ENCODE results near the gene AUTS2.

Gene AUTS2

GRCh38 chr7:69661342-69661741, 63.1 kb downstream of the AUTS2 start:
- no peak for DNase-seq

GRCh38 chr7:69663911-69664832, 65.9 kb downstream of the AUTS2 start:
- no peak for DNase-seq

- DNase-seq = no peak
Measured at GRCh38 chr7:69665369-69665768, 67.1 kb downstream of the AUTS2 start.

GRCh38 chr7:69668339-69668870, 70.1 kb downstream of the AUTS2 start:
- DNase-seq = no peak

GRCh38 chr7:69670701-69671100, 72.4 kb downstream of the AUTS2 start:
- DNase-seq = no peak

- no peak for DNase-seq
Measured at GRCh38 chr7:69673074-69673473, 74.8 kb downstream of the AUTS2 start.

GRCh38 chr7:69674701-69675182, 76.5 kb downstream of the AUTS2 start:
- DNase-seq = no peak

- DNase-seq = no peak
Measured at GRCh38 chr7:69676247-69676646, 78.0 kb downstream of the AUTS2 start.

- DNase-seq = no peak
Measured at GRCh38 chr7:69677054-69677852, 79.0 kb downstream of the AUTS2 start.

- DNase-seq = no peak
Measured at GRCh38 chr7:69677881-69678493, 79.7 kb downstream of the AUTS2 start.

GRCh38 chr7:69678494-69679187, 80.4 kb downstream of the AUTS2 start:
- DNase-seq = no peak

- no peak for DNase-seq
Measured at GRCh38 chr7:69681181-69681580, 82.9 kb downstream of the AUTS2 start.

GRCh38 chr7:69682518-69682917, 84.2 kb downstream of the AUTS2 start:
- DNase-seq = no peak

- DNase-seq = no peak
Measured at GRCh38 chr7:69683002-69683401, 84.7 kb downstream of the AUTS2 start.

- DNase-seq = no peak
Measured at GRCh38 chr7:69684369-69685292, 86.4 kb downstream of the AUTS2 start.

GRCh38 chr7:69685293-69685631, 87.0 kb downstream of the AUTS2 start:
- DNase-seq = no peak

- no peak for DNase-seq
Measured at GRCh38 chr7:69686366-69686765, 88.1 kb downstream of the AUTS2 start.

- DNase-seq = no peak
Measured at GRCh38 chr7:69687739-69688433, 89.6 kb downstream of the AUTS2 start.

GRCh38 chr7:69690329-69690728, 92.1 kb downstream of the AUTS2 start:
- no peak for DNase-seq

- no peak for DNase-seq
Measured at GRCh38 chr7:69691327-69691726, 93.1 kb downstream of the AUTS2 start.

GRCh38 chr7:69691734-69692133, 93.5 kb downstream of the AUTS2 start:
- no peak for DNase-seq

Data from NK-92 treated with Interleukin-12 subunit alpha and Interleukin-12 subunit beta, amount 100 ng/mL, for 24 hours (cell line).